GM19099 (cell line): ENCODE measurements around the gene SMURF2.

Source experiments
- POLR2A ChIP-seq: IDR thresholded peaks from 3 replicates; pipeline ENCODE4 v1.6.1; 2011; ENCODE audit warnings: low read depth; ENCODE audit not compliant: insufficient read length; ENCODE audit errors: extremely low read depth

Gene SMURF2

GRCh38 chr17:64661976-64662773, at the start of gene SMURF2:
SMURF2 (minus strand) TSS chr17:64662307; CDS start chr17:64661880, 427 bp downstream.
- TF ChIP-seq POLR2A, result peak; percentile 85

GRCh38 chr17:64709481-64709880, 47.4 kb upstream of the SMURF2 start:
- TF ChIP-seq POLR2A, result no peak

- TF ChIP-seq POLR2A, result no peak
Measured at GRCh38 chr17:64707050-64707591, 45.0 kb upstream of the SMURF2 start.

- no peak for TF ChIP-seq POLR2A
Measured at GRCh38 chr17:64706224-64707049, 44.3 kb upstream of the SMURF2 start.

- TF ChIP-seq POLR2A, result no peak
Measured at GRCh38 chr17:64702815-64703214, 40.7 kb upstream of the SMURF2 start.

GRCh38 chr17:64698725-64699124, 36.6 kb upstream of the SMURF2 start:
- TF ChIP-seq POLR2A, result no peak

GRCh38 chr17:64694207-64694606, 32.1 kb upstream of the SMURF2 start:
- TF ChIP-seq POLR2A, result no peak

- TF ChIP-seq POLR2A, result no peak
Measured at GRCh38 chr17:64692187-64692586, 30.1 kb upstream of the SMURF2 start.

GRCh38 chr17:64689106-64689505, 27.0 kb upstream of the SMURF2 start:
- no peak for TF ChIP-seq POLR2A

GRCh38 chr17:64688481-64688880, 26.4 kb upstream of the SMURF2 start:
- no peak for TF ChIP-seq POLR2A

GRCh38 chr17:64687961-64688360, 25.9 kb upstream of the SMURF2 start:
- TF ChIP-seq POLR2A, result no peak

GRCh38 chr17:64687376-64687775, 25.3 kb upstream of the SMURF2 start:
- no peak for TF ChIP-seq POLR2A

- no peak for TF ChIP-seq POLR2A
Measured at GRCh38 chr17:64686705-64687104, 24.6 kb upstream of the SMURF2 start.

GRCh38 chr17:64685705-64686104, 23.6 kb upstream of the SMURF2 start:
- no peak for TF ChIP-seq POLR2A

- no peak for TF ChIP-seq POLR2A
Measured at GRCh38 chr17:64683796-64684195, 21.7 kb upstream of the SMURF2 start.
